ENCODE results near the gene FASTKD1.
A peak's percentile ranks its signal among the peaks of the same experiment; 100 is the strongest.
"Not testable (repeated sequence)": the region's sequence is repeated elsewhere in the genome, so short reads cannot be mapped to it uniquely, and the experiment has no call there.

The FASTKD1 gene

DNA sequence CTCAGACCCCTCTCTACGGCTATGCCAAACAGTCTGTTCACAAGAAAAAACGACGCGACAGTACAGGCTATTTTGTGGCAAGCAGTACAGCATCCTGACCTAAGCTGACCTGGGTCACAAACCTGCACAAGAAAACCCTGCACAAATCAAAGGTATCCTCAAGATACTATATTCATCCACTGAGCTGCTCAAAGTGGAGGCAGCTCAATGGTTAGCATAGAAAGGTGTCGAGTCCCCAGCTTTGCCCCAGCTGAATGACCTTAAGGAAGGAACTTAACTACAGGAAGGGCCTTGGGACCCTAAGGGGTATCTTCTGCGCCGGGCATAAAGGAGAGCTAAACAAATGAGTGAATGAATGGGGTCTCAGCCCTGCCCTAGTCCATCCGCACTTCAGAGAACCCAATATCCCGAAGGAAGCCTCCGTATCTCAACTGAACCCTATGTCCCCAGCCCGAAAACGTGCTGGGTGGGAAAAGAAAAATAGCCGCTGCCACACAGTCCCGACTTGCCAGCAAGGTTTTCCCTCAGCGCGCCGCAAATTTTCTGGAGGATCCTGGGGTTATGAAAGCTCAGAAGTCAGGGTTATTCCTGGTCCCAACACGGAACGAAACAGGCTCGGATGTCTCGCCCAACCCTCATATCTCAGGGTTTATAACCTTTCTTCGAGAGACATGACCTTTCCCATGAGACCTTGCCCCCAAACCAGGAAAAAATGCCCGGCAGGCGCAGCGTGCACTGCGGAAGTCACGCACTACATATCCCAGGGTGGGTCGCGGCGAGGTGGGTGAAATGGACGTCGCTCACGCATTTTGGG, at the start of gene FASTKD1:
TSS of gene FASTKD1 (minus strand) at position 706 of the 814 bp plus-strand sequence. CDS start 1,836 bp downstream, outside the sequence.
- peak; percentile 88 for DNase-seq

- DNase-seq = no peak
Observed at GRCh38 chr2:169623235-169623634, 49.6 kb upstream of the FASTKD1 start.

DNA sequence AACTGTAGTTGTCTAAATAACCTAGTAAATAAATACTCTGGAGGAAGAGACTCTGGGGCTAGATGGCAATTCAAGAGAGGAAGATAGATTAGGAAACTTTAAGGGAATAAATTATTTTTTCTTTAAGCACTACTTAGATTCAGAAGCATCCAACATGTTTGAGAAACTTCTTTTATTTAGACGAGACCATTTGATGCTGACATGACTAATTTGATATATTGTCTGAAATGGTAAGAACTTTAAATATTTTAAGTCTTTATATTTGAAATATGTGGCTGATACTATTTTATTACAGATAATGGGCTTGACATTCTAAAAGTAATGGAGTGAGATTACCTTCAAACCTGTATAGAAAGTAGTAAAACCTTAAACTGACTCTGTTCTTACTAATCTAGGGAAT, 46.8 kb upstream of the FASTKD1 start:
- no peak for DNase-seq

- no peak for DNase-seq
Observed at GRCh38 chr2:169619946-169620345, 46.3 kb upstream of the FASTKD1 start.

DNA sequence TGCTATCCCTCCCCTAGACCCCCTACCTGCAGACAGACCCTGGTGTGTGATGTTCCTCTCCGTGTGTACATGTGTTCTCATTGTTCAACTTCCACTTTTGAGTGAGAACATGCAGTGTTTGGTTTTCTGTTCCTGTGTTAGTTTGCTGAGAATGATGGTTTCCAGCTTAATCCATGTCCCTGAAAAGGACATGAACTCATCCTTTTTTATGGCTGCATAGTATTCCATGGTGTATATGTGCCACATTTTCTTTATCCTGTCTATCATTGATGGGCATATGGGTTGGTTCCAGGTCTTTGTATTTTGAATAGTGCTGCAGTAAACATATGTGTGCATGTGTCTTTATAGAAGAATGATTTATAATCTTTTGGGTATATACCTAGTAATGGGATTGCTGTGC, 42.3 kb upstream of the FASTKD1 start:
- not testable (repeated sequence) for DNase-seq

GRCh38 chr2:169613876-169614275, 40.2 kb upstream of the FASTKD1 start:
- no peak for DNase-seq

DNA sequence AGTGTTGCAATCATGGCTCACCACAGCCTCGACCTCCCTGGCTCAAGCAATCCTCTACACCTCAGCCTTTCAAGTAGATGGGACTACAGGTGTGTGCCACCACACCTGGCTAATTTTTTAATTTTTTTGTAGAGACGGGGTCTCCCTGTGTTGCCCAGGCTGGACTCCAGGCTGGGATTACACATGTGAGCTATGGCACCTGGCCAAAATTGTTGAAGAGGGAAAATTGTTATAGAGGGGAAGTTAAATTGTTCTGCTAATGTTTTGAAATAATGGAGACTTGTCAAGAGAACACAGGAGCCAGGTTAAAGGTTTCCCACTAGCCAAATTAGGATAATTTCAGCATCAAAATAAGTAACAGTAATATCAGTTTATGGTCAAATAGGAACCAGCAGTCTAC, 35.6 kb upstream of the FASTKD1 start:
- DNase-seq = no peak

- no peak for DNase-seq
Observed at GRCh38 chr2:169599568-169599967, 25.9 kb upstream of the FASTKD1 start.

DNA sequence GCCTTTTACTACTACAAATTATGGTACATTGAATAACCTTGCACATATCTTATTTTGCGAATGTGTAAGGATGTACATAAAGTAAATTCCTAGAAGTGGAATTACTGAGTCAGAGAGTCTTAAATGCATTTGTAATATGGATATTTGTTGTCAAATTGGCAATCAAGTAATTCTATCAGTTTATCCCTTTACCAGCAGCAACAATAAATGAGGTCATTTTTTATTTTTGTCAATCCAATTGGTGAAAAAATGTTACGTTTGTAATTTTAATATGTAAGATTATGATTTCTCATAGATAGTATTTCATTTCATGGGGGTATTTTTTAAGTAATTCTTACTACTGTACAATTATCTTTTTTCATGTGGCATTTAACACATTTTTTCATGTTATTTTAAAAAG, 25.3 kb upstream of the FASTKD1 start:
- DNase-seq = no peak

- not testable (repeated sequence) for DNase-seq
Observed at GRCh38 chr2:169596546-169596945, 22.9 kb upstream of the FASTKD1 start.

DNA sequence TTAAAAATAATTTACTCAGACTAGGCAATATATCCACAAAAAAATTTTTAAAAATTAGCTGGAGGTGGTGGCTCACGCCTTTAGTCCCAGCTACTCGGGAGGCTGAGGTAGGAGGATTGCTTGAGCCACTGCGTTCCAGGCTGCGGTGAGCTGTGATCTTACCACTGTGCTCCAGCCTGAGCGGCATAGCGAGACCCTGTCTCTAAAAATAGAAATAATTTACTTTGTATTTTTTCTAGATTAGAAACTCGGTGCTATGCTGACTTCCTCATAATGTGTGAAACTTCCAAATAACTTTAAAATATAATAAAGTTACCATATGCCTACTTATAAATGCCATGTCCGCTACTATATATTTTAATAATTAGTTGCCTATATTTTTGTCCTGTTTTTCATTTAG, 17.1 kb upstream of the FASTKD1 start:
- no peak for DNase-seq

DNA sequence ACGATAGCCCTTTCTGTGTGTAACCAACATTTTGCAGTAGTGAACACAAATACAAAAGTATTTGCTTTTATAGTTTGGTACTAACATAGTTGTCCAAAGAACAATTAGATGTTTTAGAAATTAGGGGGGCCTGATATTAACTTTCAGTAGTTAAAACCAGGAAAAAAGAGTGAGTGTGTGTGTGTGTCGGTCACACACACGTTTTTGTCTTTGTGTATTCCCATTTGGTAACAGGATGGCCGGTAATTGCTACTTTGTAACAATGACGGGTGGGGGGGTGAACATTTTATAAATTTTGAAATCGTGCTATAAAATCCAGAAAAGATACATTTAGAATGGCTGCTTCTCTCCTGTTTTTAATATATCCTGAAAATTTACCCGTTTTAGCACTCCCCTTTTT, 12.0 kb upstream of the FASTKD1 start:
- DNase-seq = no peak

GRCh38 chr2:169584005-169584877, 10.6 kb upstream of the FASTKD1 start, which contains the start of gene PPIG:
Gene PPIG (plus strand): TSS chr2:169584351. CDS start chr2:169604042, 19,691 bp downstream.
- DNase-seq = no peak

GRCh38 chr2:169583518-169583917, 9.9 kb upstream of the FASTKD1 start:
- no peak for DNase-seq

DNA sequence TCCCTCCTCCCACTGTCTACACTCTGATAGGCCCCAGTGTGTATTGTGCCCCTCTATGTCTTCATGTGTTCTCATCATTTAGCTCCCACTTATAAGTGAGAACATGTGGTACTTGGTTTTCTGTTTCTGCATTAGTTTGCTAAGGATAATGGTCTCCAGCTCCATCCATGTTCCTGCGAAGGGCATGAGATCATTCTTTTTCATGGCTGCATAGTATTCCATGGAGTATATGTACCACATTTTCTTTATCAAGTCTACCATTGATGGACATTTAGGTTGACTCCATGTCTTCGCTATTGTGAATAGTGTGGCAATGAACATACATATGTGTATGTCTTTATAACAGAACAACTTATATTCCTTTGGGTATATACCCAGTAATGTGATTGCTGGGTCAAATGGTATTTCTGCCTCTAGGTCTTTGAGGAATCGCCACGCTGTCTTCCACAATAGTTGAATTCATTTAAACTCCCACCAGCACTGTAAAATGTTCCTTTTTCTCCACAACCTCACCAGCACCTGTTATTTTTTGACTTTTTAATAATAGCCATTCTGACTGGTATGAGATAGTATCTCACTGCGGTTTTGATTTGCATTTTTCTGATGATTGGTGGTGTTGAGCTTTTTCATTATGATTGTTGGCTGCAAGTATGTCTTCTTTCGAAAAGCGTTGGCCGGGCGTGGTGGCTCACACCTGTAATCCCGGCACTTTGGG, 9.0 kb upstream of the FASTKD1 start:
- DNase-seq = not testable (repeated sequence)

DNA sequence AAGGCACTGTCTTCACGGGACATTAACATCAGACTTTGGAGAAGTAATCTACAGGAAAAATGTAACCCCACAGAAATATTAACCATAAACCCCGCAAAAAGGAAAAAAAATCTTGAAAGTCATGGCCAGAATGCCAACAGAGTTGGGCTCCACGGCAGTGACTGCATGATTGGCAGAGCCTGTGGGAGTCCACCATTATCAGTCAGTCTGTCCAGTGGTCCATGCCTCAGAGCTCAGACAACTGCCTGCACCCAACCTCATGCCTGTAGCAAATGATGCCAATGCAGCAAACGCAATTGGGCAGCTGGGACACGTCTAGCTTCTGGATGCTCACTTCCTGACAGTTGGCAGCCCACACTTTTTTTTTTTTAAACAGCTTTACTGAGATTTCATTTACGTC, 5.4 kb upstream of the FASTKD1 start:
- DNase-seq = no peak

DNA sequence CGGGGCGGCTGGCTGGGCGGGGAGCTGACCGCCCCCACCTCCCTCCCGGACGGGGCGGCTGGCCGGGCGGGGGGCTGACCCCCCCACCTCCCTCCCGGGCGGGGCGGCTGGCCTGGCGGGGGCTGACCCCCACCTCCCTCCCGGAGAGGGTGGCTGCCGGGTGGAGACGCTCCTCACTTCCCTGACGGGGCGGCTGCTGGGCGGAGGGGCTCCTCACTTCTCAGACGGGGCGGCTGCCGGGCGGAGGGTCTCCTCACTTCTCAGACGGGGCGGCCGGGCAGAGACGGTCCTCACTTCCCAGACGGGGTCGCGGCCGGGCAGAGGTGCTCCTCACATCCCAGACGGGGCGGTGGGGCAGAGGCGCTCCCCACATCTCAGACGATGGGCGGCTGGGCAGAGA, 1.6 kb upstream of the FASTKD1 start:
- not testable (repeated sequence) for DNase-seq

GRCh38 chr2:169574539-169574938, 874 bp upstream of the FASTKD1 start:
- DNase-seq = not testable (repeated sequence)

GRCh38 chr2:169573974-169574299, 272 bp upstream of the FASTKD1 start:
- DNase-seq = no peak

DNA sequence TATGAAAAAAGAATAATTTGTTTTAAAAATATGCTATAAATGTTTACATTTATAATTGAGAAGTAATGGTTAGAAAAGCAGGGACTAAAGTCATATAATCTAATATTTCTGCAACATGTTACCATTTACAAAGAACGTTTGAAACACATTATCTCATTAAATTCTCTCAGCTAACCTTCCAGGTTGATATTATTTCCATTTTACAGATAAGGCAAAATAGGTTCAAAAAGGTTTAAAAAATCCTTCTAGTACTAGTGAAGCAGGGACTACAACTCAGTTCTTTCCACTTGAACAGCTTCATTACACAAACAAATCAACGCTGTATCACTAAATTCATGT, 875 bp downstream of the FASTKD1 start:
- no peak for DNase-seq

DNA sequence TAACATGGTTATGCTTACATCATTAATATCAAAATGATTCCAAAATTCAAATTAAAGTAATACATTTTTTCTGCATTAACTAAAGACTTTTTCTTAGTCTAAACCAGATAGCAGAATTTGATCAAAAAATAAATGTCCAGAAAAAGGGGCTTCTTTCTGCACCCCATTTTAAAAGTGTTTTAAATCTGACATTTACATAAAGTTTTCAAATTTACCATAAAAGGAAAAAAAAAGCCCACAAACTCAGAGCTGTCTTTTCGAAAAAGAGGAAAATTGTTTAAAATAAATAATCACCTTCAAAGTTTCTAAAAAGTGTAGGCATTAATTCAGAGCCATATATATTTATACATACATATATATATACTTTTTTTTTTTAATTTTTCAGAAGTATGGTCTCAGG, 1.5 kb downstream of the FASTKD1 start:
- no peak for DNase-seq

DNA sequence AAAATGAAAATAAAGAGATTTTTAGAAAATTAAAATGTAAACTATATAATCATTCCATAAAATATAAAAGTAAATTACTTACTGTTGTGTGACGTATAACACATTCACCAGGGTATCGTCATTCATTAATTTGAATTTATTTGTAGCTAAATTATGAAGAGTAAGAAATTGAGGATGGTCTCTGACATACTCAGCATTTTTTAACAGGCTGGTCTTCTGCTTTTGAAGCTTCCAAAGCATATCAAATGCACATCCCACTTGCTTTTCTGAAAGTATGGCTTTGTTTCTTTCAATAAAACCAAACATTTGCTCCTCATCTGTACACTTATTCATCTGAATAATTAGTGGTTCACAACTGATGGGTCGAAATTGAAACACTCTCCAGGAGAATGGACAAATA, 2.1 kb downstream of the FASTKD1 start:
- no peak for DNase-seq

GRCh38 chr2:169570752-169571151, 2.9 kb downstream of the FASTKD1 start:
- not testable (repeated sequence) for DNase-seq

Measured in NCI-H524 treated with DMSO at 0.1 percent for 48 hours (cell line).